SK-N-SH (cell line): Measurements from ENCODE around the gene DUSP15. TPM values are rescaled to one million over a fixed set of nuclear protein-coding genes. Genes with fewer than 3 reads are reported as not detected.
"Not testable (repeated sequence)": the region's sequence is repeated elsewhere in the genome, so short reads cannot be mapped to it uniquely, and the experiment has no call there.

Source experiments
- CTCF ChIA-PET: fragments of 300-600, 350-600 bp; formaldehyde crosslinking; extraction: SDS; loops from one replicate; lab custom pipeline; 2021; lab: Yijun Ruan, JAX
- POLR2A ChIA-PET: fragments of 350-600 bp; sonication (Branson Sonifier 250); formaldehyde crosslinking; extraction: SDS; loops from one replicate; lab custom pipeline; 2020; ENCODE audit warnings: antibody characterized with exemption, inconsistent platforms; lab: Yijun Ruan, JAX
- DNase-seq: peaks from one replicate; pipeline ENCODE4 v3.0.0; 2012
- H2AFZ ChIP-seq: fragments of 200-600 bp; sonication (generic); 2 replicates; pipeline ENCODE4 v1.8.1; 2016; ENCODE audit warnings: antibody characterized with exemption, mild to moderate bottlenecking, low read depth
- H3F3A ChIP-seq: fragments of 200-600 bp; sonication (generic); replicated peaks from 2 replicates; pipeline ENCODE3; 2016; ENCODE audit warnings: antibody characterized with exemption, mild to moderate bottlenecking; ENCODE audit not compliant: insufficient read depth
- H3K27ac ChIP-seq, 2 experiments: fragments of 200-500 bp in 1 of 2; fragments of 200-600 bp in 1 of 2; sonication (Bioruptor generic) in 1 of 2; sonication (generic), shearing (Covaris generic) in 1 of 2; 2 replicates each; pipeline versions ENCODE4 v1.5.1 to v1.6.1; 2014 to 2016; ENCODE audit warnings: low read depth in 2 of 2, inconsistent platforms in 1 of 2, low read length in 1 of 2, mild to moderate bottlenecking in 1 of 2, mixed read lengths in 1 of 2
- H3K27me3 ChIP-seq: fragments of 200-600 bp; sonication (generic), shearing (Covaris generic); 2 replicates; pipeline ENCODE4 v1.6.1; 2016; ENCODE audit warnings: mixed run types; ENCODE audit not compliant: insufficient read depth
- H3K36me3 ChIP-seq, 2 experiments: fragments of 200-500 bp in 1 of 2; fragments of 200-600 bp in 1 of 2; sonication (Bioruptor generic) in 1 of 2; sonication (generic) in 1 of 2; replicated peaks in 1 of 2; 2 replicates each; pipeline versions ENCODE3 to v1.5.1; 2014 to 2016; ENCODE audit warnings: low read length in 1 of 2, mild to moderate bottlenecking in 1 of 2; ENCODE audit not compliant: insufficient read depth in 2 of 2, control insufficient read depth in 1 of 2
- H3K4me1 ChIP-seq, 2 experiments: fragments of 200-500 bp in 1 of 2; fragments of 200-600 bp in 1 of 2; sonication (Bioruptor generic) in 1 of 2; sonication (generic), shearing (Covaris generic) in 1 of 2; 2 replicates each; pipeline versions ENCODE4 v1.5.1 to v1.6.1; 2014 to 2016; ENCODE audit warnings: low read depth in 1 of 2, low read length in 1 of 2, mixed run types in 1 of 2; ENCODE audit not compliant: insufficient read depth in 2 of 2, control insufficient read depth in 1 of 2
- H3K4me2 ChIP-seq: fragments of 200-600 bp; sonication (generic), shearing (Covaris generic); 2 replicates; pipeline ENCODE4 v1.6.1; 2017; ENCODE audit warnings: mixed run types
- H3K4me3 ChIP-seq, 2 experiments: fragments of 200-500 bp in 1 of 2; fragments of 200-600 bp in 1 of 2; sonication (Bioruptor generic) in 1 of 2; sonication (generic), shearing (Covaris generic) in 1 of 2; 2 replicates each; pipeline versions ENCODE4 v1.5.1 to v1.8.1; 2014 to 2016; ENCODE audit warnings: low read depth in 2 of 2, inconsistent platforms in 1 of 2, low read length in 1 of 2, mild to moderate bottlenecking in 1 of 2, mixed read lengths in 1 of 2, moderate library complexity in 1 of 2
- H3K79me2 ChIP-seq: fragments of 200-600 bp; sonication (generic); 2 replicates; pipeline ENCODE4 v1.8.1; 2017; ENCODE audit warnings: mild to moderate bottlenecking; ENCODE audit not compliant: insufficient read depth
- H3K9ac ChIP-seq: fragments of 200-600 bp; sonication (generic); 2 replicates; pipeline ENCODE4 v1.6.1; 2017; ENCODE audit warnings: mixed run types
- H3K9me2 ChIP-seq: fragments of 200-600 bp; sonication (generic); 2 replicates; pipeline ENCODE4 v1.6.1; 2017; ENCODE audit warnings: mixed run types
- H3K9me3 ChIP-seq: fragments of 200-600 bp; sonication (generic); 2 replicates; pipeline ENCODE4 v1.6.1; 2017; ENCODE audit warnings: mixed run types, mild to moderate bottlenecking, moderate library complexity
- H4K20me1 ChIP-seq: fragments of 200-600 bp; sonication (generic); 2 replicates; pipeline ENCODE4 v1.6.1; 2017; ENCODE audit warnings: mild to moderate bottlenecking, mixed run types; ENCODE audit not compliant: insufficient read depth
- CHD2 ChIP-seq: fragments of 150-350 bp; IDR thresholded peaks from 2 replicates; pipeline ENCODE4 v1.6.1; 2018; ENCODE audit warnings: low read length; ENCODE audit not compliant: partially characterized antibody
- ELF1 ChIP-seq: IDR thresholded peaks from 2 replicates; pipeline ENCODE4 v1.4.0; 2012
- EP300 ChIP-seq, 2 experiments: IDR thresholded peaks; 2 replicates each; pipeline versions ENCODE4 v1.4.0 to v1.6.1; 2012; ENCODE audit warnings: borderline replicate concordance in 1 of 2, low read depth in 1 of 2, low read length in 1 of 2
- EZH2phosphoT487 ChIP-seq: fragments of 200-600 bp; sonication (generic); IDR thresholded peaks from 2 replicates; pipeline ENCODE4 v1.6.1; 2017; ENCODE audit warnings: low read depth, mixed run types, mild to moderate bottlenecking, antibody characterized with exemption, moderate library complexity, borderline replicate concordance
- FOSL2 ChIP-seq: IDR thresholded peaks from 2 replicates; pipeline ENCODE4 v1.4.0; 2012; ENCODE audit warnings: low read depth, mild to moderate bottlenecking, moderate library complexity, borderline replicate concordance
- FOXM1 ChIP-seq: IDR thresholded peaks from 2 replicates; pipeline ENCODE4 v1.4.0; 2012; ENCODE audit warnings: low read depth, mild to moderate bottlenecking
- GABPA ChIP-seq: IDR thresholded peaks from 2 replicates; pipeline ENCODE4 v1.4.0; 2012; ENCODE audit warnings: low read depth, mild to moderate bottlenecking
- IRF3 ChIP-seq: fragments of 150-350 bp; IDR thresholded peaks from 2 replicates; pipeline ENCODE4 v1.6.1; 2016; ENCODE audit warnings: mild to moderate bottlenecking, low read depth, low read length
- MEF2A ChIP-seq: IDR thresholded peaks from 2 replicates; pipeline ENCODE4 v1.4.0; 2012; ENCODE audit warnings: low read depth, borderline replicate concordance
- NRF1 ChIP-seq: IDR thresholded peaks from 2 replicates; pipeline ENCODE4 v1.6.1; 2012; ENCODE audit warnings: low read depth, mild to moderate bottlenecking, low read length
- PBX3 ChIP-seq: IDR thresholded peaks from 2 replicates; pipeline ENCODE4; 2012
- RAD21 ChIP-seq: IDR thresholded peaks from 2 replicates; pipeline ENCODE4 v1.6.1; 2012; ENCODE audit warnings: mild to moderate bottlenecking, low read length
- RFX5 ChIP-seq: IDR thresholded peaks from 2 replicates; pipeline ENCODE4 v1.6.1; 2012; ENCODE audit warnings: mild to moderate bottlenecking, improper control_type of control experiment, low read length
- RXRA ChIP-seq: IDR thresholded peaks from 2 replicates; pipeline ENCODE4 v1.4.0; 2012; ENCODE audit warnings: low read depth, mild to moderate bottlenecking, borderline replicate concordance
- TAF1 ChIP-seq: IDR thresholded peaks from 2 replicates; pipeline ENCODE4 v1.6.1; 2012; ENCODE audit warnings: low read depth, mild to moderate bottlenecking, low read length, moderate library complexity, borderline replicate concordance
- TCF12 ChIP-seq: IDR thresholded peaks from 2 replicates; pipeline ENCODE4 v1.4.0; 2012
- TEAD4 ChIP-seq: IDR thresholded peaks from 2 replicates; pipeline ENCODE4 v1.4.0; 2012; ENCODE audit warnings: mild to moderate bottlenecking, borderline replicate concordance; ENCODE audit not compliant: insufficient read depth
- ZBTB33 ChIP-seq: IDR thresholded peaks from 2 replicates; pipeline ENCODE4 v1.4.0; 2012; ENCODE audit warnings: low read depth, borderline replicate concordance
- WGBS: methylation state at CpG from one replicate; pipeline ENCODE4 v1.1.6; 2017; ENCODE audit warnings: low lambda C conversion rate; 5-methylcytosine and 5-hydroxymethylcytosine counted together
- polyA plus RNA-seq, 3 experiments: library from polyadenylated mRNA; depleted of rRNA; stranded (reverse); fragments of >200 nt; gene quantifications; 2 replicates each; pipeline ENCODE4 v1.2.3, GENCODE V29; 2012

The DUSP15 gene
- polyA plus RNA-seq, 1 of the 3 experiments (the other 2 are of a cell fraction) = 5.4 TPM

- WGBS = 51% methylated on average over 7 of the region's 7 CpGs
- Histone ChIP-seq H4K20me1 (no peaks in the 10 kb centered on the region), H3K4me1 (peaks cover 0 to 8% of the 10 kb centered on the region in 2 experiments; a peak in 1 of 4 replicates), H3K9ac (no peak overlapping the region), H3K4me2 (no peak overlapping the region), H3F3A (no peaks in the 10 kb centered on the region), H3K27me3 (no peaks in the 10 kb centered on the region), H3K36me3 (no peaks in the 10 kb centered on the region), H3K4me3 (no peak overlapping the region), H3K9me3 (no peaks in the 10 kb centered on the region), H2AFZ (no peak overlapping the region), H3K27ac (0 out of 4 replicates have a peak overlapping the region, but pooled peaks of 1 of the 2 experiments have one; percentile 40), H3K79me2 (no peaks in the 10 kb centered on the region), H3K9me2 (no peaks in the 10 kb centered on the region)
- ChIA-PET CTCF (interaction anchor here (0.9 to 1.4 kb wide), 4 partner anchors 9 to 66 kb away, joined by 3 to 7 read pairs (median 3); partner anchors contain the start of gene PDRG1), POLR2A (no interaction called here)
- TF ChIP-seq IRF3 (no peak), EP300 (IDR thresholded peaks at IDR 0.05; ENCODE audit: borderline replicate concordance in 1 of 2, low read depth in 1 of 2, low read length in 1 of 2) (no peak), EZH2phosphoT487 (no peak), FOXM1 (no peak), TAF1 (no peak), TEAD4 (no peak), TCF12 (no peak), ZBTB33 (no peak), RAD21 (no peak), ELF1 (no peak), RXRA (no peak), PBX3 (no peak), CHD2 (no peak), RFX5 (no peak), FOSL2 (no peak), MEF2A (no peak), NRF1 (no peak), GABPA (no peak)
- DNase-seq = no peak
These were observed 48.3 kb upstream of the DUSP15 start for GRCh38 chr20:31918466-31919105.

- H3K36me3 ChIP-seq, H4K20me1 ChIP-seq, H2AFZ ChIP-seq, POLR2A ChIA-PET, H3K79me2 ChIP-seq, H3K9me2 ChIP-seq, DNase-seq, H3K9me3 ChIP-seq, H3F3A ChIP-seq, H3K4me1 ChIP-seq, H3K4me2 ChIP-seq, H3K27me3 ChIP-seq, H3K4me3 ChIP-seq, H3K9ac ChIP-seq: not testable (repeated sequence)
- CTCF ChIA-PET = interaction anchor here (1.1 kb wide), 1 partner anchor 9 kb away, joined by 3 read pairs; no protein-coding TSS in a partner anchor
- WGBS = 28% methylated on average over 7 of the region's 7 CpGs
- H3K27ac ChIP-seq = peak overlapping the region in 1 of 2 experiments; percentile 40; a peak in 1 of 4 replicates
These were observed 47.7 kb upstream of the DUSP15 start for GRCh38 chr20:31917962-31918412.
